HuH-7.5 (cell line): ENCODE data around the gene NBPF1.
"Not testable (repeated sequence)": the region's sequence is repeated elsewhere in the genome, so short reads cannot be mapped to it uniquely, and the experiment has no call there.

ENCODE experiments used
- DNase-seq: peaks from one replicate; pipeline ENCODE4 v3.0.0; 2011; ENCODE audit warnings: low spot score

The NBPF1 gene

DNA sequence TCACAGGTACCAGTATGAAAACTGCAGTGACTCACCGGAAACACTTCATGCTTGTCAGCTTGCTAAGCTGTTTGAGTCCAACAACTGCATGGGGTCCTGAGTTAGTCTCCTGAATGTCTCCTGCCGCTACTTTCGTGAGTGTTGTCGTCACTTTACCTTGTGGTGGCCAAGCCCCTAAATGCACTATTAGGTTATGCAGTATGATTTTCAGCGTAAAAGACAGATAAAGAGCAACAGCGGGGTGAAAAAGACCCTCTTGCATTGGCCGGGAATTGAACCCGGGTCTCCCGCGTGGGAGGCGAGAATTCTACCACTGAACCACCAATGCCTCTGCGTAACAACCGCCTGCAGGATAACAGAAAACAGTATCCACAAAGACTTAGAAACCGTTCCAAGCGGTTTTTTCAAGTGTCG lies 67.7 kb downstream of the NBPF1 start:
- not testable (repeated sequence) for DNase-seq

DNA sequence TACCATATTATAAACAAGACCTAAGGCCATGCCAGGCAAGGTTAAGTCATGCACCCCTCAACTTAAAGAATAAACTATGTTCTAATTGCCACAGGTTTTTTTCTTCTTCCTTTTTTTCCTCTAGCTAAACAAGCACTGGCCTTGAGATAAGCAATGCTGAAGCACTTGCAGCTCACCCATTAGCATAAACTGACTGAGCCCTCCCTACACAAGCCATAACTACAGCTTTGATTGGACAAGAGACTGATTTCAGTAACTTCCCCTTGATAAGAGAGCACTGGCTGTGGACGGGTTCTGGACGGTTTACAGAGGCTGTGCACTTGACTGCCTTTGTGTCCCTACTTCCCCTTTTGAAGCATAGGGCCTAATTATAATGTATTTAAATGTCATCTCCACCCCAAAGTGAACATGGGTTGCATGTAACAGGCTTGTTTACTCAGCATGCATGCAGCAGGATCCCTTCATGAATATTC lies 72.9 kb downstream of the NBPF1 start:
- DNase-seq: not testable (repeated sequence)

DNA sequence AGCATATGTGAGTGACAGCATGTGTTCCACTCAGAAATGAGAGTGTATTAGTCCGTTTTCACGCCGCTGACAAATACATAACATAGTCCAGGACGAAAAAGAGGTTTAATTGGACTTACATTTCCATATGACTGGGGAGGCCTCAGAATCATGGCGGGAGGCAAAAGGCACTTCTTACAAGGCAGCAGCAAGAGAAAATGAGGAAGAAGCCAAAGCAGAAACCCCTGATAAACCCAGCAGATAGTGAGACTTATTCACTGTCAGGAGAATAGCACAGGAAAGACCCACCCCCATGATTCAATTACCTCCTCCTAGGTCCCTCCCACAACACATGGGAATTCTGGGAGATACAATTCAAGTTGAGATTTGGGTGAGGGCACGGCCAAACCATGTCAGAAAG lies 75.8 kb downstream of the NBPF1 start:
- not testable (repeated sequence) for DNase-seq

DNA sequence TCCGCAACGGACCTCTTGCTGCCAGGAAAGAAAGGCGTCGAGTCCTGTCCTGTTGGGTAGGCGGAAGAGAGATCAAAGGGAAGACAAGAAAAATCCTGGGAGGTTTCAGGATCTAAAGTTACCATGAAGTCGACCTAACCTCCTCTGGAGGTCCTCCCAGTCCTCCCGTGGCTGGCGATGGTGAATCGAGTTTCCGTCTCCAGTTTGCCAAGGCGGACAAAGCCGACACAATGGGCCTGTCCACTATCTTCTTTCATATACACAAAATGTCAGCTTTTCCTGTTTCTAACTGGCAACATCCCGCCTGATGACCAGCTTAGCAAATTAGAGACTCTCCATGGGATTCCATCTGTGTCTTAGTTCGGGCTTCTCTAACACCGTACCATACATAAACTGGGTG lies 76.6 kb downstream of the NBPF1 start:
- DNase-seq: not testable (repeated sequence)

DNA sequence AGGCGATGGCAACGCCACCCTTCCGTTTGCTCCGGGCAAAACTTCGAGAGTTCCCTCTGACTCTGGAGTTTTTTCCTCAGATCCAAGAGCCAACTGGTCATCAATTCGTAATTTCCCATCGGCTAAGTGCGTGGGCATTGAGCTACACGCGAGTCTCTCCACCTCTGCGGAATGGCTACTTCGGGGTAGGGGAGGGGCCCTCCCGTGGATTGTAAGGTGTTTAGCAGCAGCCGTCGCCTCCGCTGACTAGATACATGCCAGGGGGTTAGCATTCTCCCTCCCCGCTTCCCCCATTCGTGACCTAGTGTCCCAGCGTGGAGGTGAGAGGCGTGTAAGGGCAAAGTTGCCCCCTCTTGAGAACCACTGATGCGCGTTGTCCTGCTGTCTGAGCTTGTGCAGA lies 77.5 kb downstream of the NBPF1 start:
- not testable (repeated sequence) for DNase-seq

DNA sequence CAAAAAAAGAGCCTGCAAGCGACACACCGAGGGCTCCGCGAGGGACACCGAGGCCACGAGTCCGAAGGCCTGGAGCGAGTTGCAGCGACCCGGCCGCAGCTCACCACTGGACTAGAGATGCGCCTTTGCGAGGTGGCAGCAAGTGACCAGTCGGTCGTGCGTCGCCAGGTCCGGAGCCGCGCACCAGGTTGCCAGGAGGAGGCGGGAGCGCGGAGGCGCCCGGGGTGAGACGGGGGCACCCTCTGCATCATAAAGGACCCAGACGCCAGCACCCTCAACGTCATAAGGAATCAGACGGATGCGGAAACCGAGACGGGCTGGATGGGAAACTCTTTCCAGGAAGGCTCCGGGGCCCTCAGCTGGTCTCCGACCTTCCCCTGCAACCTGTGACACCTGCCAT lies 77.9 kb downstream of the NBPF1 start:
- not testable (repeated sequence) for DNase-seq

DNA sequence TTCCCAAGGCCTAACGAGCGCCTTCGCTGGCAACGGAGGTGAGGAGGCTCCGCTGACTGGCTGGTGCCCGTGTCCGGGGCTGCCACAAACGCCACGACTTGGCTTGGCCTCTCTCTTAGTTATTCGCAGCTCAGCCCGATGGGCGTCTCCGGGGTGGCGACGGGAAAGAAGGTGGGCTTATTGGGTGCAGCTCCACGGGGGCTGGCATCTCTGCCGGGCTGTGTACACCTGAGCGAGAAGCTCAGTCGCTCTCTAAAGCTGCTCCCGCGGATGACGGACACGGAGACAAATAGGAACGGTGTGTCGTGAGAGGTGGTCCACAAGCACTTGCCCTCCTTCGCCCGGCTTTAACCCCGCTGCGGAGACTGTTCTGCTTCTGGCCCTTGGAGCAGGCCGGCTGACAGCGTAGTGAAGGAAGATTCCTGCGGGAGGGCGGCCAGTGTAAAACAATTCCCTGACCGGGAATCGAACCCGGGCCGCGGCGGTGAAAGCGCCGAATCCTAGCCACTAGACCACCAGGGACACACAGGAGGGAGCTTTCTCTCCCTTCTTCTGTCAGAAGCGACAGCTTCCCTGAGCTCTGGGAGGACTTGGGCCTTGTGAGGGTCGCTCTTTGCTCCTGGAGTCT lies 78.4 kb downstream of the NBPF1 start:
- not testable (repeated sequence) for DNase-seq

DNA sequence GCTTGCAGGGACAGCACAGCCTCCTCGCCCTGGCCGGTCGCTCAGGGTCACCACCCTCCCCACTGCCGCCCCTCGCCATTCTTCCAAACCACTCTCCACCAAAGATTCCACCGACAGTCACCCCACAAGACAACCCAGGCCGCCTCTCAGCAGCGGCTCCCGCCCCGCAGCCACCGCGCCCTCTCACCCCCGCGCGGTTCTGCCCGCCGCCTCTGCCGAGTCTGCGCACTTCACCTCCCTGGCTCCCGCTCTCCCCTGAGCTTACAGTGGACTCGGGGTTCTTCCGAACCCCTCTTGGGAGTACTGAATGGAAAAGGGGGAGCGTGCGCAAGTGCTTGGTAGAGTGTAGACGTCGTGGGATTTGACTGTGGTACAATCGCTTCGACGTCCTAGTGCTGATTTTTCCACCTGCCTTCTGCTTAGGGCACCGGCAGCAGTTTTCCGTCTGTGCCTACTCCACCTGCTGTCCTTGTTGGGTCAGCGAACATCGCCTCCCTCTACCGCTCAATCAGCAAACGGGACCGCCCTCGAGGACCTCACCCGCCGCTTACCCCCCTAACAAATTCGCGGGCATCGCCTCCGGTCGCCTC lies 79.0 kb downstream of the NBPF1 start:
- not testable (repeated sequence) for DNase-seq

DNA sequence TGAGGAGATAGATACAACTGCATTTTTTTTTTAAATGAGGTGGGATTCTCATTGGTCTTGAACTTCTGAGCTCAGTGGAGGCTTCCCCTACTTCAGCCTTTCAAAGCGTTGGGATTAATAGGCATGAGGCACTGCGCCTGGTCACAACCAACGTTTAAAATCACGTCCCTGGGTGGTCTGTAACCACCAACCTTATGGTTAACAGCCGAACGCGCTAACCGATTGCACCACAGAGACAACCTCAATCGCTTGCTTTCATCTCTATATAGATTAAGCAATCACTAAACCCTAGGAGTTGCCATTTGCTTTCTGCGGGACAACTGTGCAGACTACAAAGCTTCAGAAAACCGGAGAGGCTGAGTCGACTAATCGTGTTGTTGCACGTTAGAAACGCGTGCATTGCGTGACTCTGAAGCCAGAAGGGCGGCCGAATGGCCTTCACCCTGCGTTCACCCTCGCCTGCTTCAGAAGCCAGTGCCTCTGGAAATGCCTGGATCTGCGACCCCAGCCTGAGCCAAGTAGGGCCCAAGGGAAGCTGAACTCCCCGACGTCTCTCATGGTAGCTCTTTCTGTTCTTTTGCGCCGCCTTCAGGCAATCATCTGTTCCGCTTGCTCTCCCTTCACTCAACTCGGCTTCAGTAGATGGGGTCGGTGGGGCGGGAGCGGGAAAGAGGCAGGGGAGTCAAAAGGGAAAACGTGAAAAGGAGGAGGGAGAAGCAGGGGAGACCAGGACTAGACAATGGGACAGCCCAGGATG lies 81.0 kb downstream of the NBPF1 start:
- DNase-seq: not testable (repeated sequence)

DNA sequence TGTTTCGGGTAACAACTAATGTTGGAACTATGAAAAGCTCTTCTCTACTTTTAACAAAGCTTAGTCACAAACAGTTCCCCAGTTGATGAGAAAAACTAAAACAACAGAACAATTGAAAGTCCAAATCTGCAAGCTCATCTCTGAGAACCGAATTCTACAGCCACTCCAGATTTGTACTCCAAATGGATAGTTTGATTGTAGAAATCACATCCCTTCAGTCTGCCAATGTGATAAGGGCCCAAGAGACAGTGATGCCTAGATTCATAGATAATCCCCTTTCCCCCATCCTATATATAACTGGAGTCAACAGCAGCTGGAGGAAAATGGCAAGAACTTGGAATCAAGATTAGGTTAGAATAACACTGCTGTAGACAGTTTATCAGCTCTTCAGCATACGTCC lies 85.0 kb downstream of the NBPF1 start:
- DNase-seq: not testable (repeated sequence)

DNA sequence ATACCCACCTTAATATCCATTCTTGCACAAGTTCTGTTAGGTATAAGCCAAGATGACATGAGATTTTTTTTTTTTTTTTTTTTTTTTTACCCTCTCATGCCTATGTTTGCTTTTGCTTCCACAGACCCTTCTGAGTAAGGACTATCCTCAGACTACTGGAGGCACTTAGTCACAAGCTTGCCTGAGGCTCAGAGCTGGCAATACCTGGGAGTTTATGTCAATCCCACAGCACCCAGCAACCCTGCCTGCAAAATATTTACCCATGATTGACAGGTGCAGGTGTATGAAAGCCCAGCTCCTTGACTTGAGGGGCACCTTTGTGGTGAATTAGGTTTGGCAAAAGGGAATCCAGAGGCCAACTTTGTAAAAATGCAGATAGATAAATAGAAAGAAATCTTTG lies 87.6 kb downstream of the NBPF1 start:
- not testable (repeated sequence) for DNase-seq

DNA sequence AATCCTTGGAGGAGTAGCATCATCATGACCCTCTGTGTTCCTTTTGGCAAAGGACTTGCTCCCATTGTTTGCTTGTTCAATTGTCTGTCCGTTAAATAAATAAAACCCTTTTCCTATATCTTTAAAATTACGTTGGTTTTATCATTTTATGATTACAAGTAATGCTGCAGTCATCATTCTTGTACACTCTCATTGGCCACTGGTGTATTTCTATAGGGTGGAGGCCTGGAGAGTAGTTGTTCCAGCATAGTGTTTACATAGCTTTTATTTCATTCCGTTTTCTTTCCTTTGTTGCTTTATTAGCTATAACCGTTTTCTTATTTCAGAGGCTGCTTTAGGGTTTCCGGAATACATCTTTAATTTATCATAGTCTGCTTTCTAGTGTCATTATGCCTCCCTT lies 91.7 kb downstream of the NBPF1 start:
- DNase-seq: not testable (repeated sequence)

DNA sequence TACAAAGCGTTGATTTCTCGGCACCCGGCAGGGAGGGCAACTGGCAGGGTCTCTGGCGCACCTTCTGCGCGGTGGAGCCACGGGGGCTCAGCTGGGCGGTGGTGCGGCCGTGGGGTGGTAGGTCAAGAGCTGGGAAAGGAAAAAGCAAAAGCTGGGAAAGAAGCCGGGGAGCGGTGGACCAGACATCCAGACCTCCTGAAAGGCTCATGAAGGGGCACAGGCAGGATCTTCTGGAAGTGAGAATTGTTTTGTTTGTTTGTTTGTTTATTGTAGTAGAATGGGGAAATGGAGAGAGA lies 92.1 kb downstream of the NBPF1 start:
- DNase-seq: no peak

DNA sequence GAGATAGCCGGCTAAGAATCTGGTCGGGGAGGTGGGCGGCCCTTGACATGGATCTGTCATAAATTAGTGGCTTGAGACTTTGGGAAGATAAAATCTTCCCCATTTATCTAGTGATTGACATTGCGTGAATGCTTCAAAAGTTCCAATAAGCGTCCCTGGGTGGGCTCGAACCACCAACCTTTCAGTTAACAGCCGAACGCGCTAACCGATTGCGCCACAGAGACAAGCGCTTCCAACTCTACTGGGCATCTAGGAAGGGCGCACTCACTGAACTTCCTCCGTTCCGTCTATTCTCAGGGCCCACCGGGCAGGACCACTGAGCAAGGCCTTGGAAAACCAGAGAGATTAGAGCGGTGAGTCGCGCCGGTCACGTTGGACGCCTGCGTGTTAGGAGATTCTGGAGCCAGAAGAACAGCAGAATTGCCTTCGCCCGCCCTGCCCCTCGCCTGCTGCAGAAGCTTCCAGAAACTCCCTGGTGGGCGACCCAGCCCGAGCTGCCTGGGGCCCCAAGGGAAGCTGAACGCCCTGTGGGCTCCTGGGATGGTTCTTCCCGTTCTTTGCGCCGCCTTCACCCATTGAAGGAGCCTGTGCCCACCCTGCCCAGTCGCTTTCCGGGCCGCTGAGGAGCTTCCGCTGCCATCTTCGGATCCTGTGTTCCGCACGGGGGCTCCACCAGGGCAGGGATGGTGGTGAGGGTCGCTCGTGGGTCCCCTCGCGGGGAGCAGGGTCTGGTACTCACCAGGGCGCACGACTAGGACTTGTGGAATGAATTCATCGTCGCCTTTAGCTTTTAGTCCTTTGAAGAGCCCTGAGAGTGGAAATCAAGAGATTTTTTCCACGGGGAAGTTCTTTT lies 92.7 kb downstream of the NBPF1 start:
- DNase-seq: not testable (repeated sequence)

DNA sequence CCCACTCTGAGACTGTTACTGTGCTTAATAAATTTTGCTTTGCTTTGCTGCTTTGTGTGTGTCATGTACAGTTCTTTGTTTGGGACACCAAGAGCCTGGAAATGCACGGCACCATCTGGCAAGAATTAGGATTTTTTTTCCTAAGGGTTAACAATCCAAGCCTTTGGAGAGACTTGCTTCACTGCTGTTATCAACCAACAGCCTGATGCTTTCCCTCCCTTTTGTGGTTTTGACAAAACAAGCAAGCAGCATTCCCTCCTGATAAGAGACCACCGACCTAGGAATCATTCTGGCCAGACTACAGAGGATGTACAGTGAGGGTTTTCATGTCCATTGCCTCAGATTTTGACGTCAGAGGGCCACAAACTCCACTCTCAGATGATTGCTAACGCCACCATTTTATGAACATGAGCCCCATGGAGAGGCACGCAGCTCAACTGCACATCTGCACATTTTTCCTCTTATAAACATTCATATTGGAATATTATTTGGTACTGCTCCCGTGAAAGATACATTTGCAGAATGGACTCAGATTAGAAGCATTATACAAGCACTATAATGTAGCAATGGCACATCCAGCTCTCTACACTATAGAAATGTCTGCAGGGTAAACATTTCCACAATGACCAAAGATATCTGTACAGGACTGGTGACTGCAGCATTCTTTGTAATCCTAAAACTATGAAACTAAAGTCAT lies 94.0 kb downstream of the NBPF1 start:
- not testable (repeated sequence) for DNase-seq

DNA sequence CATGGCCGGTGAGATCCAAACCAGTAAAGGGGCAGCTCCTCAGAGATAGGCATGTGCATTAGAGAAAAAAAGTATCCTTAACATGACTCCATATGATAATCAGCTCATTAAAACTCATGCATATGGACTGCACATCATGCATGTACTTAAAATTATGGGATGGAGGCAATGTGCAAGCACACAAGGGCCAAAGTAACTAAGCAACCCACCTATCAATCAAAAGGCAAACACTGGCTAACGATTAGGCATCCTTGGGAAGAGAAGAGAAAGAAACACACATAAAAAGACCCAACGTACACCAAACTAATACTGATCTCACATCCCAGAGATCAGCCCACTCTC lies 94.5 kb downstream of the NBPF1 start:
- DNase-seq: not testable (repeated sequence)

DNA sequence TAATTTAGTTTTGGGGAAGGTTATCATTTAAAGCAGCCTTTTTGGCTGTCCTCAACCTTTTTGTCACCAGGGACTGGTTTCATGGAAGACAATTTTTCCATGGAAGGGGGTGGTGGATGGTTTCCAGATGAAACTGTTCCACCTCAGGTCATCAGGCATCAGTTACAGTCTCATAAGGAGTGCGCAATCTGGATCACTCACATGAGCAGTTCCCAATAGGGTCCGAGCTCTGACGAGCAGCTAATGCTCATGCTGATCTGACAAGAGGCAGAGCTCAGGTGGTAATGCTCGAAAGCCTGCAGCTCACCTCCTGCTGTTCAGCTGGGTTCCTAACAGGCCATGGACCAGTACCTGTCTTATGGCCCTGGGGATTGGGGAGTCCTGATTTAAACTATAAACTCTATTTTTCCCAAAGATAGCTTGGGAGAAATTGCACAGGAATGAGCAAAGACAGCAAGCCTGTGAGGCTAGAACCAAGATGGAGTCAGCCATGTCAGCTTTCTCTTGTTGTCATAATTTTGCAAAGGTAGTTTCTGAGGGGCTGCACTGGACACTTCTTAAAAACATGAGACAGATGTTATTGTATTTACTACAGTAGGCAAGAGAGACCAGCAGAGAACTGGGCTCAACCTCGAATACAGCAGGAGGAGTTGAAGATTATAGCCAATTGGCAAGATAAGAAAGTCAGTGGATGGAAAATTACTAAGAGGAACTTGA lies 96.5 kb downstream of the NBPF1 start:
- DNase-seq: not testable (repeated sequence)

DNA sequence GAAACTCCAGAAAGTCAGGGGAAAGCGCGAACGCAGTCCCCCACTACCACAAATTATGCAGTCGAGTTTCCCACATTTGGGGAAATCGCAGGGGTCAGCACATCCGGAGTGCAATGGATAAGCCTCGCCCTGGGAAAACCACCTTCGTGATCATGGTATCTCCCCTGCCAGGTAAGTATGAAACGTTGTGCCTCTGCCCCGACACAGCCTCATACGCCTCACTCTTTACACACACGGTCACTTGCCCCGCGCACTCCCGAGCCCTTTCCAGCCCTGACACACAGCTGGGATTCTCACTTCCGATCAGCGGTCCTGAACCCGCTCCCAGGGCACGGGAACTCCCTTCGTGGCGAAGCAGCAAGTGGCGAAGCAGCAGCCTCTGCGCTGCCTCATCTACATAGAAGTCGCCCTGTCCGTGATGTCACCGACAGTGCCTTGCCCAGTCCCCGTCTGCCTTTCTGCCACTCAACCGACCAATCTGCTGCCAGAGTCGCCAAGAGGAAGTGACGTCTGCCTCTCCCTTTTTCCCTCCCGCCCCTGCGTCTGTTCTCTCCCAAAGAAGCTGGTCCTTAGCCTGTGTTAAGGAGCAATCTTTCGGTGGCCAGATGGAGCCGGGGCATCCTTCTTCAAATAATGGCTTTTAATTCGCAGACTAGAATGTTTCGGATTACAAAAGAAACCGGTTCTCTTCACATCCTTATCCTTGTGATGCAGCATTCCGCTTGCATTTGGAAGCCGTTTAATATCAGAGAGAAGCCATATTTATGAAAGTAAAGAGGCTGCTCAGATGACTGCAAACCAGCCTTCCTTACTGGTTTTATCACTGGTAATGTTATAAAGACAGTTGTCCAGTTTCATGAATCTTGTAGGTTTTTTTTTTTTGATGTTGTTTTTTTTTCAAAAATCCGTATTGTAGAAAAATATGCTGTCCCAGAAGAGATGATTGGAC lies 99.0 kb downstream of the NBPF1 start, which contains the start of gene RNU1-1:
Gene RNU1-1, minus strand, starts transcription at position 179 of the 949 bp plus-strand sequence.
- not testable (repeated sequence) for DNase-seq

DNA sequence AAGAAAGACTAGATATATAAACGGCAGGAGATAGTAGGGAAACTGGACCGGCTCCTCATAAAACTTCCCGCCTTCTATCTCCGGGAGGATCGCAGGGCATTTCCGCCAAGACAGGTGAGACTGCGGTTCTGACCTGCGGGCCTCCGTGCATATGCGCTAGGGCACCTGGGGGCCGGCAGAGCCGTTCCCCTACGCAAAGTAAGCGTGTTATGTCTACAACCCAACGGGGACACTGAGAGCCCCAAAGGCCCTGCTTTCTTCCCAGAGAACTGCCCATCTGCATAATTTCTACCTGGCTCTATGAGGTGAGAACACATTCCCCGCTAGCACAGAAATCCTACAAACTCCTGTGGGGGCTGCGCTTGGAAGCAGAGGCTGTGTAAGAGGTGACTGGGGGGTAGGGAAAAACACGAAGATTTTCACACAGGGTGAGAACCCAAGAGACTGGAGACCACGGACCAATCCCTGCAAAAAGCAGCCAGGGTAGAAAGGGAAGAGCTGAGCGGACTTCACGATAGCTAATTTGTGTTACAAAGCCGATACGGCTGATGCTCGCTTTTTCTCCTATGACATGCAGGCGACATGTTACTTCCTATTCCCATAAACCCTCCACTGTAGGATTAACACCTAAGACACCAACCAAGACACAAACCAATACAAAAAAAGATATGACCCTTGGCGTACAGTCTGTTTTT lies 99.8 kb downstream of the NBPF1 start:
- not testable (repeated sequence) for DNase-seq
